NCI-H1930 (cell line): ENCODE measurements around the gene TMEM191C.
"Not testable (repeated sequence)": the region's sequence is repeated elsewhere in the genome, so short reads cannot be mapped to it uniquely, and the experiment has no call there.

Experiments used
- DNase-seq, 2 experiments: peaks; one replicate each; lab custom pipeline; 2025; lab: John Stamatoyannopoulos, UW

TMEM191C gene

DNA sequence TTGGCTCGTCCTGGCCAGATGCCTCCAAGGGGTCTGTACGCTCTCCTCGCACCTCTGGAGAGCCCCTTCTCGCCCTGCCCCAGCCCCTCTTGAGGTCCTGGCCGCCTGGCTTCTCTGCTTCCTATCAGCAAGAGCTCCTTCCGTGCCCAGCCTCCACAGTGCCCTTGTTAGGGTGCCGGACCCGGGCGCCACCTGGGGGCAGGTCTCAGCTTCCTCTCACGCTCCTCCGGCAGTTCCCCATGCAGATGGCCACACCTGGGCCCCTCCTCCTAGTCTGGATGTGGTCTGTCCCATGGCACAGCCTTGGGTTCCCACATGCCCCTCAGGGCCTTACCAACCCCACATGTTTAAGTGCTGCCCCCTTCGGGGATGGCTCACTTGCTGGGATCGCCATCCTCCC is 6.5 kb downstream of the TMEM191C start:
- DNase-seq, result not testable (repeated sequence)

DNA sequence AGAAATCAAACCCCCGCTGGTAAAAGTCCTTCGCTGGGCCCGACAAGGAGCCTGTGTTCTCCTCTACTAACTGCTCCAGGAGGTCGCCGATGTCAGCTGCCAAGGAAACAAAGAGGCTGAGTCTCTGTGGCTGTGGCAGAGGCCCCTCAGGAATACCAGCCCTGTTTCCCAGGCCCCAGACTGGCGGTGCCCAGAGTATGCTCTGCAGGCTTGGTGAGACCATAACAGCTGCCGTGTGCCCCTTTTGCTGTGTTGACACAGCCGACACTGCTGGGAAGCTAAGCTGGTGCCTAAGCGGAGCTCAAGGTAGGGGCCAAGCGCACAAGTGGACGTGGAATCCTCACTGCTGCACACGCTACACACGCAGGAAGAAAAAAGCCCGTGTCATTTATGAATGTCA is 16.9 kb downstream of the TMEM191C start:
- not testable (repeated sequence) for DNase-seq

DNA sequence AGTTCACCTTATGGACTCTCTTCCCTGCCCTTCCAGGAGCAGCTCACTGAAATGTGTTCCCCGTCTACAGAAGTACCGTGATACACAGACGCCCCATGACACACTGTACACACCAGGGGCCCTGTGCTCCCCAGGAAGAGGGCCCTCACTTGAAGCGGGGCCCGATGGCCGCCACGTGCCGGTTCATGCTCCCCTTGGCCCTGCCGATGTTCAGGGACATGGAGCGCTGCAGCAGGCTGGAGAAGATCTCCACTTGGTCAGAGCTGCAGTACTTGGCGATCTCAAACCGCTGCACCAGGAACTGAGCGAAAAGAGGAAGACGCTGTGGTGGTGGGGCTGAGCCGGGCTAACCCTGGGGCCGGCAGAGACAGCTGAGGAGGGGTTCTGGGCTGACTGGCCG is 20.5 kb downstream of the TMEM191C start:
- not testable (repeated sequence) for DNase-seq

DNA sequence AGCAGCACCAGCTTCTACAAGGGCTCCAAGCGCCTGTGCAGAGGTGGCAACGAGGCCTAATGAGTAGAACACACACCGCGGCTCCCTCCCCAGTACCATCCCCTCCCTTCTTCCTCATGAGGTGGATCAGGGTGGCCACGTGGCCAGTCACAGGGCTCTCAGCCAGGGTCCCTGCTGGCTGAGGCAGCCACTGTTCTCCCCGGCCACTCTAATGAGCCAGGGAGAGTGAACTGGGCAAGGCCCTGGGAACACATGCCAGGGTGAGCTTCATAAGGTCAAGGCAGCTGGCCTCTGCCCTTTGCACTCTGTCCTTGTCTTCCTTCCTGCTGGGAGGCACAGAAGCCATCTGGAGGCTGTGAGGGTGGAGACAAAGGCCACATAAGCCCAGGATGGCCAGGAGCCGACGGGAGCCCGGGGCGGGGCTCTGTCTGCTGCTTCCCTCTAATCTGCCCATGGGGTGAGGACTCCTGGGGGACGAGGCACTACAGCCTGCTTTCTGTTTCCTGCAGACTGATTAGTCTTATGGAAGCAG is 22.0 kb downstream of the TMEM191C start:
- not testable (repeated sequence) for DNase-seq

DNA sequence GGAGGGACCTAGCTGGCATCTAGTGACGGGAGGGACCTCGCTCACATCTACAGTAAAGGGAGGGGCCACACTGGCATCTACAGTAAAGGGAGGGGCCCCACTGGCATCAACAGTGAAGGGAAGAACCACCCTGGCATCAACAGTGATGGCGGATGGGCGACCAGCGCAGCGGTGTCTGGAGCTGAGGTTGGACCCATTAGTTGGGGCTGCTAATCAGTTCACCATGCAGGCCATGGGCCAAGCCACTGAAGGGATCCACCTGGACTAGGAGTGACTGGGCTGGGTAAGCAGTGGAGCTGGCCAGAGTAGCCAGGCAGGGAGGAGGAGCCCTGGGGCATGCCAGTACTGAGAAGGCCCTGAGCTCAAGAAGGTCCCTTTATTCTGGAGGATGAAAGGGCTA is 23.4 kb downstream of the TMEM191C start:
- not testable (repeated sequence) for DNase-seq

DNA sequence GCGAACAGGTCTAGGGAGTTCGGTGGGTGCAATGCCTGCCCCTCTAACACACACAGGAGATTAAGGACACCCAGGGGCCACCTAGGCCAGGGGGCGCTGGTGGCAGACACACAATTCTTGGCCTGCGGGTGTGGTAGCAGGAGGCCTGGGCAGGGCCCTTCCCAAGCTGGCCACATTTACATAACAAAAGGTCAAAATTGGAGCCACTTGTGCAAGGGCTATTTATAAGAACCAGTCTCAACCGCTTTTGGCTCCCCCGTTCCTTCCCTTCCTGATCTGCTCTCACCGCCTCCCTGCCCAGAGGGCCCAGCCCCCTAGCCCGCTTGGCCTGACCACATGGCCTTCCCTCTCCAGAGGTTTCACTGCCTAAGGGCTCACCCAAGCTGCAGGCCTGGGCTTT is 25.1 kb downstream of the TMEM191C start:
- DNase-seq, result not testable (repeated sequence)

DNA sequence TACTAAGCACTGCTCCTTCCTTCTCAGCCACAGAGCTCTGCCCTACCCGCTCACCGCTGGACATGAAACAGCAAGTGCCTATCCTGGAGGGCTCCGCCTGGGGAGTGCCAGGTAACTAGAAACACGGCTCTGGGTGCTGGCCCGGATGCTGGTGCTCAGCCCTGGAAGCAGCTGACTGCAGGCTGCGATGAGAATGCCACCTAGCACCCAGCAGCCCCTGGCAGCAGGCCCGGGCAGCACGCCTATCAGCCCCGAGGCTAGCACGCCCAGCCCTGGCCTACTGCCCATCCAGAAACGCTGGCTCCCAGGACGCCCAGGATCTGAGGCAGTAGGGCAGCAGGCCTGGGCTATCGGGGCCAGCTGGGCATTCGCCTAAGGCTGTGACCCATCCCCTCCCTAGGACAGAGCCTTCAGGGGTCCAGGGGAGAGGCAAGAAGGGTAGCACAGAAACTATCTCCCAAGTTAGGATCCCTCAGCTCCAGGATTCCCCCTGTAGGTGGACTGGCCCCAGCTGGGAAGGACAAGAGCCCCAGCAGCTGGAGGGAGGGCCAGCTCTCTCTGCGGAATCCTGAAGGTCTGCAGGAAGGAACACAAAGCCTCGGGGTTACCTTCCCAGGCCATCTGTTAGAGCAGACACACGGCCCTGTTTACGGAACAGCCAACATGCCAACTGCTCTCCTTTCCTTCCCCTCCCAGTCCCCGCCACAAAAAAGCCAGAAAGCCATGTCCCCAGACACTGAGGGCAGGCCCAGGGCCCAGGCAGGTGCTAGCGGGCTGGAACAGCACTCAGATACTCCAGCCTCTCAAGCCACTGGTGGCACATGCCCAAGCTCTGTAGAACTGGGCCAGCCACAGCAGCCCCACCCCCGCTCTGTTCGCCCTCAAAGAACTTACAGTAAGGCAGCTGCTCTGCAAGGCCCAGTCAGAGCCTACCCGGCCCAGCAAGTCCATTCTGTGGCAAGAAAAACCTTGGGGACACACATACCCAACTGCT is 26.9 kb downstream of the TMEM191C start:
- DNase-seq, result not testable (repeated sequence)

DNA sequence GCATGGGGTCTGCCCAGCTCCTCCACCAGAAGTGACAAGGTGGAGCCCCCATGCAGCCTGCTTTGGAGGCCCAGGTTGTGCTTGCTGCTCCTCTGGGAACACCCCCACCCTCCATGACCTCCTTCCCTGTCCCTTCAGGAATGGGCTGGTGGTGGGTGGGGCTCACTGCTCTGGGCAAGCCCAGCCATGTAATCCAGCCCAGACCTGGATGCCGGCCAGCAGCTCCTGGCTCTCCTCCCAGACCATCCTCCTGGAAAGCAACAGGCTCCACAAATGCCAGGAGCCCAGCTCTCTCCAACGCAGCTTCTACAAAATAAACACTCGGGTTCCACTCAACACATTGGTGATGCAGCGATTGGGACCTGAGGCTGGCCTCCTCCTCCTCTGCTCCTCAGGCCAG is 30.8 kb downstream of the TMEM191C start:
- not testable (repeated sequence) for DNase-seq

DNA sequence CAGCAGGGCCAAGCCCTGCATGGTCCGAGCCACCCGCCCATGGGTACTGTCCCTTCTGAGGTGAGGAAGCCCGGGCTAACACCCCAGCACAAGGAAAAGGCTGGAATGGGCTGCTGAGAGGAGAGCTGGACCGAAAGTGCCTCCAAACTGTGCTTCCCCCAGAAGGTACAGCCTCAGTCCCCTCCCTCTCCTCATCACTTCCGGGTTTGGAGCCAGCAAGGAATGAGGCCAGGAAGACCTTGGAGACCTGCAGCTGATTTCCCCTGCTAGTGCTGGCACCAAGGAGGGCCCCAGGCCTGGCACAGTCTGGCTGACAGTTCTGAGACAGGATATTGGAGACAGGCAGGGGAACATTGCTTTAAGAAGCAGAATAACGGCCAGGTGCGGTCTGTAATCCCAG is 31.3 kb downstream of the TMEM191C start:
- DNase-seq, result not testable (repeated sequence)

DNA sequence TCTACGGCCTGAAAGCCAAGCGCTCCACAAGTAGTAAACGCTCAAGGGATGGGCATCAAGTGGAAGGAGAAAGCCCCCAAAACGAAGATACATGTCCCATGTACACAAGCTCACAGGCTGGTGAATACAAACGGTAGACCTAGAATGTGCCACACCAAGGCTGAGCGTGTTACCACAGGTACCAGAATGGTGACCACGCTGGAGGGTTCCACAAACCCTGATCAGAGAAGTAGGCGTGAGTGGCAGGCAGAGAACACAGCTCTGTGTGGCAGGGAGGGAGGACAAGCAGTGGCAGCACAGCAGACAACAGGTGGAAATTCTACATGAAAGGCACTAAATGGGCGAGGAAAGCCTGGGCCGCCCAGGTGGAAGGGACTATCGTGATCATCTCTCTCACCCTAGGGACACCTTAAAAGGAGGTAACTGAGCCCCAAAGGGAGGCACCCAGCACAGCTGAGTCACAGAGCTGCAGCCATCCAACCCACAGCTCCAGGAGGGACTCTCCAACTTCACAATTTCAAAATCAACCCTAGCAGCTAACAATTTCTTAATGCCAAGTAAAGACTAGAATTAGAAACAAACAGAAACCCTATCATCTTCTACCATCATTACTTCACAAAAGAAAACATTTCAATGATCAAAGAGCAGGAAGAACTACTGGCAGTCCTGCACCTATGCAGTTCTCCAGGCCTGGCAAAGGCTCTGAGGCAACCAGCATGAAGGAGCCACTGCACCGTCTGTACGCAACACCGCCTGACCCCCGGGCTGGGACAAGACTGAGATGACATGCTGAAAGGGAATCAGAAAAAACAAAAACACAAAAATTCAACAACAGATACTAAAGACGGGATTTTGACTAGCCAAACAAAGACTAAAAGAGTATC is 32.7 kb downstream of the TMEM191C start:
- not testable (repeated sequence) for DNase-seq

DNA sequence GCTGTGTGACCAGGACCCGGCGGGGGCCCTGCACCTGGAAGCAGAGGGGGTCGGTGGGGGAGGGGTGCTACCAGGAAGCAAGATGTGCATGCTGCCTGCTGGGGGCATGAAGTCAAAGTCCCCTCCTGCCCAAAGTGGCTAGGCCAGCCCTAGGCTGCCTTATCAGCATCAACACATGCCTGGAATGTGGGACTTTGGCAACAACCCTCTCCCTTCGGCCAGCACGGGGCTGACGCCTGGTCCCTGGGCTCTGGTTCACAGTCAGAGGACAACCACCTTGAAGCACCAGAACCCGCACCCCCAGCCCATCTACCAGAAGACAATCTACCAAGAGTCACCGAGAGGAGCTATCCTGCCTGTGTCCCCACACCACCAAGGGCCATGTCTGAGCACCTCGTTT is 43.2 kb downstream of the TMEM191C start:
- DNase-seq, result not testable (repeated sequence)

DNA sequence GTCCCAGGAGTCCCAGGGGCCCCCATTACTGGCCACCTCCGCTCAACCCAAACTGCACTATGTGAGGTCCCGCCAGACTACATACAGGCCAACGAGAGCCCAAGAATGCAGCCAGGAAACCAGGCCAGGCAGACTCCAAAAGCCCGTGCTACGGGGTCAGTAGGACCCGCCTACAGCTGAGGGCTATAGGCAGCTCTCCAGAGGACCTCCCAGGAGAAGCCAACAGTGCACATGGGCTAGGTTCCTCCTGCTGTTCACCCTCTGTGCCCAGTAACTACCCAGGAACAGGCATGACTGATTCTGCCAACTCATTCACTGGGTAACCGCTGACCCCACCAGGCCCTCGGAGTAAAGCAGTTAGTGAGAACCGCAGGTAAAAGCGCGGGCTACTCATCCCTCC is 44.8 kb downstream of the TMEM191C start:
- not testable (repeated sequence) for DNase-seq

DNA sequence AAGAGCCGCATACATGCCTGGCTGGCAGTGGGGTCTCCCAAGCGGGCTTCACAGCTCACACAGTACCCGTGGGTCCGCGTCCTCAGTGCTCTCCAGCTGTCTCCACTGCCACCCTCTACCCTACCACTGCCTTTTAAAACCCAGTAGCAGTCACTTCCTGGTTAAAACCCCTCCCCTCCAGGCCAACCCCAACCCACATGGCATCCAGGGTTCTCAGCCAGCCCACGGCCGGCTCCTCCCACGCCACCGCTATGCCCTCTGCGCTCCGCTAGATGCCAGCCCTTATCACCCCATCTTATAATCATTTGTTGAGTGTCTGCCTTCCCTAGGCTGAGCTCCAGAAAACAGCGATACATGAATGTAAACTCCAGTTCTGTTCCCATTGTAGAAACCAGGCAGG is 46.9 kb downstream of the TMEM191C start:
- not testable (repeated sequence) for DNase-seq

DNA sequence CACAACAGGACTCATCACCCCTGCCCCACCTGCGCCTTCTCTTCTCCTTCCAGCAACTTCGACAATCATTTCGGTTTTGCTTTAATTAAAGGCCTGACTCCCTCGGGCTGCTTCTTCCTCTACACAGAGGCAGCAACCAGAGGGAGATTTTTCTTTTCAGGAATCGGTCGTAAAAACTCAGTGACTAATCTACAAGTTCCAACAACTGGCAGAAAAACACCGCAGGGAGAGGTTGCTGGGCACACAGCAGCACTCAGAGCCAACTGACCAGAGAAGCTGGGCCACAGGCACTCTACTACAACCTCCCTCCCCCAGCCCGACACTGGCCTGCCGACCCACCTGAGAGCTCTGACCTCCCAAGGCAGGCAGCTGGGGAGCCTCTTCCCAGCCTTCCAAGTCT is 48.0 kb downstream of the TMEM191C start:
- not testable (repeated sequence) for DNase-seq

DNA sequence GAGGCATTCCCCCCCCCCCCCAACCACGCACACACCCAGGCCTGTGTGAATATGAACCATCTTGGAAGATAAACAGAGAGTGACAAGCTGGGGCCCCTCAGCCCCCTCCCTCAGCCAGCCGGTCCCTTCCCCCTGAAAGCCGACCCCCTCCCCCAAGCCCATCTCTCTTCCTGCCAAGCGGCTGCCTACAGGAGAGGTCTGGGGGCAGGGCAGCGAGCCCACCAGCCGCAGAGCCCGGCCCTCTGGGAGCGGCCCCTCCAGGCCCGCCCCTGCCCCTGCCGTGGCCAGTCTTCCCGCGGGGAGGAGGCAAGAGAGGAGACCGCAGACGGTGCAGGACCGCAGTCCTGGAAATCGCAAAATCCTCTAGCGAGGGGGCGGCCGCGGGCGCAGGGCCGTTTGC is 49.3 kb downstream of the TMEM191C start:
- DNase-seq, result not testable (repeated sequence)

DNA sequence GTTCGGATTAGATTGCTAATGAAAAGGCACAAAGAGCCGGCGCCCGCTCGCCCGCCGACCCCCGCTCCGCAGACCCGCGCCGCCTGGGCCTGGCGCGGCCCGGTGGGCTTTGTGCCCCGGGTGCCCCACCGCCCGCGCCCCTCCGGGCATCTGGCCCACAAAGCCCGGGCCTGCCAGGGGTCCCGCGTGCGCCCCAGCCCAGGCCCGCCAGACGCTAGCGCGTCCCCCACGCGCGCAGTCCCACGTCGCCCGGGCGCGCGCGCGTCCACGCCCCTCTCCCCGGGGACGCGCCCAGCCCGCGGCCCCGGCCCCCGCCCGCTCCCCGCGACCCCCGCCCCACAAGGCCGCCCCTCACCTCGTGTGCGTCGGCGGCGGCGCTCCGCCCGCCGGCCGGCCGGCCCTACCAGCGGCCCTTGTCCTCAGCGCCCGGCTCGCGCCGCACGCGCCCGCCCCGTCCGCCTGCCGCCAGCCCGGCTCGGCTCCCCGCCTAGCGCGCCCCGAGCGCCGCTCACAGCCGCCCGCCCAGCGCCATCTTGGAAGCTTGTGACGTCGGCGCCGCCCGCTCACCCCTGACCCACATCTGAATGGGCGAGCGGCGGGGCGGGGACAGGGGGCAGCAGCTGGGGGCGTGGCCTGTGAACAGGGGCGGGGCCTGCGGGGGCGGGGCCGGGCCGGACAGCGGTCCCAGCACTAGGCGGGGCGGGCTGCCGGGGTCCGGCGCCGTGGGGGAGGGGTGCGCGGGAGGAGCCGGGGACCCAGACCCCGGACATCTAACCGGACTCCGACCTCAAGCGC is 50.0 kb downstream of the TMEM191C start:
- not testable (repeated sequence) for DNase-seq
